Natural killer cell (primary cell): ENCODE data around the gene SYPL2. TPM values are rescaled to one million over a fixed set of nuclear protein-coding genes. Genes with fewer than 3 reads are reported as not detected.

Source experiments
- ATAC-seq, 3 donors: fragments of 150-1000 bp in 2 of 3; fragments of 200-7000 bp in 1 of 3; cut with Tn5 transposase; 1 replicate in 1 of 3; 2 replicates in 2 of 3; pipeline ENCODE4 v1.10.0; 2021; ENCODE audit warnings: mild to moderate bottlenecking in 2 of 3, moderate library complexity in 2 of 3
- DNase-seq, 2 donors: peaks; one replicate each; pipeline versions ENCODE4 v3.0.0 to v3.0.0-alpha.2; 2013 to 2021; ENCODE audit warnings: mixed read lengths in 1 of 2
- H3K27ac ChIP-seq: one replicate; pipeline ENCODE4 v1.5.1; 2013; ENCODE audit warnings: mild to moderate bottlenecking, low read length
- H3K27me3 ChIP-seq: one replicate; pipeline ENCODE4 v1.6.1; 2013; ENCODE audit warnings: low read length; ENCODE audit not compliant: control insufficient read depth, insufficient read depth
- H3K36me3 ChIP-seq: one replicate; pipeline ENCODE4 v1.6.1; 2013; ENCODE audit warnings: low read length; ENCODE audit not compliant: control insufficient read depth, insufficient read depth
- H3K4me1 ChIP-seq: one replicate; pipeline ENCODE4 v1.6.1; 2013; ENCODE audit warnings: low read length; ENCODE audit not compliant: control insufficient read depth, insufficient read depth
- H3K4me3 ChIP-seq: one replicate; pipeline ENCODE4 v1.5.1; 2013; ENCODE audit warnings: low read length
- H3K9me3 ChIP-seq: one replicate; pipeline ENCODE4 v1.6.1; 2013; ENCODE audit warnings: low read length; ENCODE audit not compliant: control insufficient read depth, insufficient read depth
- H3K27ac Mint-ChIP-seq, 2 donors: one replicate each; pipeline ENCODE4 v1.8.0; 2022; ENCODE audit warnings: mild to moderate bottlenecking in 2 of 2, mixed read lengths in 2 of 2, moderate library complexity in 1 of 2
- H3K27me3 Mint-ChIP-seq, 2 donors: one replicate each; pipeline ENCODE4 v1.8.0; 2022; ENCODE audit warnings: low read depth in 2 of 2, mixed read lengths in 2 of 2
- H3K36me3 Mint-ChIP-seq: one replicate; pipeline ENCODE4 v1.8.0; 2022; ENCODE audit warnings: mixed read lengths
- H3K4me1 Mint-ChIP-seq, 2 donors: one replicate each; pipeline ENCODE4 v1.8.0; 2022; ENCODE audit warnings: mixed read lengths in 2 of 2
- H3K4me3 Mint-ChIP-seq: one replicate; pipeline ENCODE4 v1.8.0; 2022; ENCODE audit warnings: mild to moderate bottlenecking, moderate library complexity, mixed read lengths
- H3K9me3 Mint-ChIP-seq, 2 donors: one replicate each; pipeline ENCODE4 v1.8.0; 2022; ENCODE audit warnings: mixed read lengths in 2 of 2
- CTCF ChIP-seq: fragments of 200-600 bp; IDR thresholded peaks from one replicate; pipeline ENCODE4 v1.8.0; 2022; ENCODE audit warnings: antibody characterized with exemption
- WGBS: methylation state at CpG from one replicate; pipeline ENCODE4 v1.1.7; 2013; ENCODE audit warnings: missing lambda C conversion rate; ENCODE audit not compliant: insufficient coverage; 5-methylcytosine and 5-hydroxymethylcytosine counted together
- intact Hi-C: fragments of 100-400 bp; cut with micrococcal nuclease; formaldehyde crosslinking; loops from one replicate; pipeline ENCODE4 v1.14.2; 2022
- total RNA-seq, 4 donors: library from RNA; stranded (reverse); fragments of 120-200 nt in 1 of 4; gene quantifications; one replicate each; pipeline versions ENCODE4 v1.2.3 to v1.2.4, GENCODE V29; 2013 to 2022

Gene SYPL2
- total RNA-seq, 3 donors from 2014 or later (not counting 1 experiment from before 2014, with no cell fraction given), result not detected

- Mint-ChIP-seq H3K9me3 (no peaks in the 10 kb centered on the region), H3K4me3 (no peak overlapping the region), H3K36me3 (no peaks in the 10 kb centered on the region), H3K27ac (no peak overlapping the region), H3K27me3 (peaks cover 0 to 6% of the 10 kb centered on the region in 2 donors), H3K4me1 (peaks cover 15 to 18% of the 10 kb centered on the region in 2 donors)
- Histone ChIP-seq H3K27me3 (no peaks in the 10 kb centered on the region), H3K27ac (no peak overlapping the region), H3K4me1 (peaks cover 19% of the 10 kb centered on the region), H3K9me3 (no peaks in the 10 kb centered on the region), H3K4me3 (no peak overlapping the region), H3K36me3 (no peaks in the 10 kb centered on the region)
- ATAC-seq (no peak), DNase-seq (no peak)
- 82% methylated on average over 1 of the region's 2 CpGs for WGBS
- TF ChIP-seq CTCF, result no peak
- intact Hi-C loops, result no loop called here
These were observed 46.9 kb downstream of the SYPL2 start for GRCh38 chr1:109513110-109513710.

GRCh38 chr1:109514846-109515245, 48.5 kb downstream of the SYPL2 start:
- TF ChIP-seq CTCF, result no peak
- ATAC-seq, result no peak
- Histone ChIP-seq H3K27me3 (no peaks in the 10 kb centered on the region), H3K27ac (no peak overlapping the region), H3K4me1 (peaks cover 6% of the 10 kb centered on the region), H3K9me3 (no peaks in the 10 kb centered on the region), H3K4me3 (no peak overlapping the region), H3K36me3 (no peaks in the 10 kb centered on the region)
- intact Hi-C loops, result no loop called here
- Mint-ChIP-seq H3K9me3 (no peaks in the 10 kb centered on the region), H3K27ac (no peak overlapping the region), H3K4me3 (no peak overlapping the region), H3K36me3 (no peaks in the 10 kb centered on the region), H3K27me3 (peaks cover 0 to 6% of the 10 kb centered on the region in 2 donors), H3K4me1 (peaks cover 5 to 7% of the 10 kb centered on the region in 2 donors)
- 86% methylated on average over 3 of the region's 3 CpGs for WGBS
- DNase-seq, result no peak

GRCh38 chr1:109516872-109517271, 50.5 kb downstream of the SYPL2 start:
- no peaks in the 10 kb centered on the region for H3K4me1 ChIP-seq
- H3K27me3 ChIP-seq, result no peaks in the 10 kb centered on the region
- Mint-ChIP-seq H3K27me3 (peaks cover 2 to 4% of the 10 kb centered on the region in 2 donors), H3K36me3 (no peaks in the 10 kb centered on the region), H3K4me1 (no peaks in the 10 kb centered on the region), H3K27ac (no peak overlapping the region), H3K4me3 (no peak overlapping the region), H3K9me3 (no peaks in the 10 kb centered on the region)
- no peak overlapping the region for H3K4me3 ChIP-seq
- no peak overlapping the region for H3K27ac ChIP-seq
- ATAC-seq (no peak), DNase-seq (no peak)
- 95% methylated on average over 5 of the region's 5 CpGs for WGBS
- H3K9me3 ChIP-seq, result no peaks in the 10 kb centered on the region
- no peak for TF ChIP-seq CTCF
- intact Hi-C loops, result no loop called here
- H3K36me3 ChIP-seq, result no peaks in the 10 kb centered on the region

GRCh38 chr1:109517337-109517736, 51.0 kb downstream of the SYPL2 start:
- Mint-ChIP-seq H3K4me3 (no peak overlapping the region), H3K9me3 (no peaks in the 10 kb centered on the region), H3K27ac (no peak overlapping the region), H3K27me3 (peaks cover 3 to 8% of the 10 kb centered on the region in 2 donors), H3K4me1 (no peaks in the 10 kb centered on the region), H3K36me3 (no peaks in the 10 kb centered on the region)
- ATAC-seq (no peak), DNase-seq (no peak)
- H3K9me3 ChIP-seq, result no peaks in the 10 kb centered on the region
- H3K4me1 ChIP-seq, result no peaks in the 10 kb centered on the region
- no peaks in the 10 kb centered on the region for H3K27me3 ChIP-seq
- intact Hi-C loops, result no loop called here
- 95% methylated on average over 5 of the region's 5 CpGs for WGBS
- H3K36me3 ChIP-seq, result no peaks in the 10 kb centered on the region
- TF ChIP-seq CTCF, result no peak
- H3K27ac ChIP-seq, result no peak overlapping the region
- no peak overlapping the region for H3K4me3 ChIP-seq
